GM18909 (cell line): ENCODE measurements around the gene NCAPG2.

Experiments used
- ATAC-seq: cut with Tn5 transposase; IDR thresholded peaks from one replicate; pipeline ENCODE4 v1.9.1; 2021; ENCODE audit warnings: mild to moderate bottlenecking; ENCODE audit not compliant: unreplicated experiment, poor library complexity

Gene NCAPG2

DNA sequence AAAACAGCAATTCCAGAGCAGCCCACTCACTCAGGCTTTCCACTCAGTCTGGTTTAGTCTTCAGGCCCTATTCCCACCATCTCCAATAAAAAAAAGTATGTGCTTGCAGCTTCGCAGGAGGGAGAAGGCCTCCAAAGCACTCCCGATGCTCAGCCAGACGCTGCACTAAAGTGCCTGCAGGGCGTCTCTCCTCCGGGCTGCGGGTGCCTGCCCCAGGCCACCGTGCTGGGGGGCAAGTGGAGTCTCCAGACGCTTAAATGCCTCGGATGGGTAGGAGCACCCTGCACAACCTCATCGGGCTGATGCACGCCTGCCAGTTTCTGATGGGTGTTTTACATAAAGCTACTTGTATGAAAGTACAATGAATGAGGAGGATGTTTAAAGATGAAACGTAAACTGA, 31.3 kb upstream of the NCAPG2 start:
- no peak for ATAC-seq

DNA sequence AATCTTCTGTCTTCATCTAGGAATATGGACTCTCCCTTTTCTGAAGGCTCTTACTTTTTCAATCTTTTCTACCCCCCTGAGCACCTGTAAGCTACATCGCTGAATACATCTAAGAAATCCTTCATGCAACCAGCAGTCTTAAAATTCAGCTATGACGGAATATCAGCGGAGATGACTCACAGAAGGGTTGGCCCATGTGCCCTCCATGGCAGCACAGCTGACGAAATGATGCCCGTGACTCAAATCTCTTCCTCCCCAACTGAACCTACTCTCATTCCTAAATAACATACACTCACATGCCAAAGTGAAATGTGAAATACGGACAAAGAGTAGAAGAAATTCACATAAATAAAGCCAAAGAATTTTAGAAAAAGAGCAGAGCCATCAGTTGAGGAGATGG, 30.3 kb upstream of the NCAPG2 start:
- ATAC-seq, result no peak

DNA sequence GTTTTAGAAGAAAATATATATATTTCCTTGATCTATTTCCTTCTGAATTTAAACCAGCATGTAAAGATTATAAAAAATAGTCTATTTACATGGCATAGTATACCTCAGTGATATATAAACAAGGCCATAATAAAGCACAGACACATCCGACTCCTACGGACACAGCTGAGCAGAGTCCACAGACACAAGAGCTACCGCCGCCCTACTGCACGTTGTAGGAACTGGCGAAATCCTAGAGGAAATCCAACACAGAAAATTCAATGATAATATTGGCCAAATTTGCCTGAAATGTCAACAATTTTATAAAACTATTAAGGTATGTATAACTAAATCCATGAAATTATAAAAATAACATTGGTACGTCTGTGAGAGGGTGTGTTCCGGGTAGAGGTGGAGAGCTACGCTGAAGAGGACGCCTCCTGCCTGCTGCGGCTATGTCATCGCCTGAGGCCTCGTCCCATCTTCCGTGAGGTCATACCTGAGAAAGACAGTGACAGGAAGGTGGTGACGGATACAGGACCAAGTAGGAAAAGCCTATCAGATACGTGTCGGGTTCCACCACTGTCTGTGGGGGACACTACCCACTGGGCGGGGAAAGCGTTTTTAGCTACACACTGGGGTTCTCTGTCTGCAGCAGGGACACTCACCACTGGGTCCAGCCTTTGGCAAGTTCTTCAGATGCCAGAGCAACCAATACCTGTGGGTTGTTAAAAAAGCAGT, 29.3 kb upstream of the NCAPG2 start:
- ATAC-seq, result no peak

DNA sequence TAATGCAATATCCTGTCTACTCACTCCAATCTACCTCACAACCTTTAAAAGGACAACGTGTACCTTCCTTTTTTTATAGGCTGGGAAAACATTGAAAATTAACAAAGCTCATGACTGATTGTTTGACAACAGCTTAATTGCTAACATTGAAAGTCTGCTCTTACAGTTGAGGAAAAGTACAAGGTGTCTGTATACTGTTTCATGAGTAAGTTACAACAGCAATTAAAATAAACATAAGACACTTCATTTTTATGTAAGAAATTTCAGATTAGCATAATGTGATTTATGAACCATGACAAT, 28.6 kb upstream of the NCAPG2 start:
- no peak for ATAC-seq

DNA sequence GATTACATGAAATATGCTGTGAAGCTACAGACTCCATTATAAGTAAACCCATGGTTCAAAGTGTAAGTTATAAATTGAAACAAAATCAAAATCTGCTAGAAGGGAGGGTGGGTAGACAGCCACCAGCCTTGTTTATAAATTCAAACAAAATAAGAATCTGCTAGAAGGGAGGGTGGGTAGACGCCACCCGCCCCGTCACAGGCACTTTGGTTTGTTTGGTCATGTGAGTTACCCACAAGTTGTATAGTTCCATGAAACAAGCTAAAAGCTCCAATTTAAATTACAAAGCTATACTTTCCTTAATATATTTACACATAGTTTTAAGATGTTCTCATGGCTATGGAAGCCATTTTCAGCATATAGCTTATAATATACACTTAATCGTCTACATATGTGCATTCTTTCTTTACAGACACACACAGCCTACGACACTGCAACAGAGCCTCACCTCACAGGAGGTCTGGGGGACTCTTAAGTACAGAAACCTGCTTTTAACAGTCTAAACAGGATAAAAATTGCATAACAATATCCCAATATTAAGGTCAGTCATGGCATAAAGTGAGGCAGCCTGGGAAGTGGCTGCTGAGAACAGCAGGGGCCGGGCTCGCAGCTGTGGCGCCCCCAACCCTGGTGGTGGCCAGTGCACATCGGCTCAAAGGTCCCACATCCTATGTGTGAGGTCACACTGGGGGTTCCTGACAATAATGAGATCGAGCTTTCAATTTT, 28.1 kb upstream of the NCAPG2 start:
- ATAC-seq, result no peak

DNA sequence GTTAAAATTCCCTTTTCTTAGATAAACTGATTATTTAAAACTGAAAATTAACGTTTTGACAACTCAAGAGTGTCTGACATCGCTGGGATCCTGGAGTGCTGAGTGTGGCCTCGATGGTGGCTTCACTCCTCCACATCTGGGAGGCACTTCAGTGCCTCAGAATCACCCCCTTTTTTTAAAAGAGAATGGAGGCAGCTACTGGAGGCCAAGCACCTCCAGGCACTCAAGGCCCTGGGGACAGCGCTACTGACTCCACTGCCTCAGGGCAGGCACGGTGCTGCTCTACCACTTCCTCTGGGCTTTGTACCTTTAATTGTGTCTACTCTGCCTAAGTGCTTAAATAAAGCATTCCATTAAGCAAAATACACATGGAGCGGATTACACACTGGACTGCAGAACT, 27.2 kb upstream of the NCAPG2 start:
- no peak for ATAC-seq

DNA sequence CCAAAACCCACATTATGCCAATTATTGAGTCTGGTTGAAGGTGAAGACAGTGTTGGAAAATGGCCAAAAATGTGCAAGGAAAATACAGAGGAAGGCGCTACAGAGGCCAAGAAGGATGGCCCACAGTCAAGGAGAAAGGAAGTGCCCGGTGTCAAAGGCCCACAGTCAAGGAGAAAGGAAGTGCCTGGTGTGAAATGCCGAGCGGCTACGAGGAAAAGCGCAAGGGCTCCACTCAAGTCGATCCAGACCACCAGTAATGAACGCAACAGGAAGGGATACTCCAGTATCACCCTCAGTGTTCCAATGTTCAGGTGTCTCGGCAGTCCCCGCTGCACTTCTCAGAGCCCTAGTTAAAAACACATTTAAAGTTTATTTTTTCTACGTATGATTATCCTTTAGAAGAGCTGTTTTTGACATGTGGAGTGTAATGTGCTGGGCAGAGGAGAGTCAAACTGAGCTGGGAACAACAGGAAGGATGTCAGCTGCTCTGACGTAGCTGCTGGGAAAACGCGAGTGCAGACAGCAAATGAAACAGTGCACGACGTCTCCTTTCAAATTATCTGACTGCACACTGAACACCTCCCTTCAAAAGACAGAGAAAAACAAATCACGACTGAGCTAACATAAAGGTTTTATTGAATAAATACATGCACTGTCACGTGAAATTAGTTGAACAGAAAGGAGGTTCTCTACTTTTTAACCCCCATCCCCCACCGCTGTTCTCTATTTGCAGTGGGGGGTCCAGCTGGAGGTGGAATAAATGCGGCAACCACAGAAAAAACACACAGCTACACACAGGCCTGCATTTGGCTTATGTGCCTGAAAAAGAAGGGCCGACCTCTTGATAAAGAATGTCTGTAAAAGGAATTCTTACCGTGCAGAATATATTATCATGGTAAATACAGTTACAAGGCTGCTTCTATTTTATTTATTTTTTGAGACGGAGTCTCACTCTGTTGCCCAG, 26.1 kb upstream of the NCAPG2 start:
- ATAC-seq, result no peak

DNA sequence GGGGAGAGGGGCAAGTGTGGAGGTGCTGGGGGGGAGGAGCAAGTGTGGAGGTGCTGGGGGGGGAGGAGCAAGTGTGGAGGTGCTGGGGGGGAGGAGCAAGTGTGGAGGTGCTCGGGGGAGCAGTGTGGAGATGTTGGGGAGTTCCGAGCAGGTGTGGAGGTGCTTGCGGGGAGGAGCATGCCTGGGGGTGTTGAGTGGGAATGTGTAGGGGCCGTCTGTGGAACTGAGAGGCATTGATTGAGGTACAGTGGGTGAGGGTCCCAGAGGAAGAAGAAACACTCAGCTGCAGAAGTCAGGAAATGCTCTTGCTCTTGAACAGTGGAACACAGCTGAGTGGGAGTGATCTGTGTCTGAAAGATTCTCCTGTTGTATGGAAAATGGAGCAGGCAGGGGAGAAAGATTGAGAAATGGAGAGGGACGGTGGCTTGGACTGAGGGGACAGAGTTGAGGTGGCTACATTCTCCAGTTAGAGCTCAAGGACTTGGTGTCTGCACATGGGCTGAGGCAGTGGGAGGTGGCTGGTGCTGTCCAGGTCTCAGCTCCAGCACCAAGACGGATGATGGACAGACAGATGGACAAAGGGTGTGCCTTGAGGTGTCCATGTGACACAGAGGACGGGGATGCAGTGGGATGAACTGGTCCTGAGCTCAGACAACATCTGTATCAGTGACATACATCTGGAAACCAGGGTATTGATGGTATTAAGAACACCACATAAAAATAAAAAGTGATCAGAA, 25.2 kb upstream of the NCAPG2 start:
- no peak for ATAC-seq

DNA sequence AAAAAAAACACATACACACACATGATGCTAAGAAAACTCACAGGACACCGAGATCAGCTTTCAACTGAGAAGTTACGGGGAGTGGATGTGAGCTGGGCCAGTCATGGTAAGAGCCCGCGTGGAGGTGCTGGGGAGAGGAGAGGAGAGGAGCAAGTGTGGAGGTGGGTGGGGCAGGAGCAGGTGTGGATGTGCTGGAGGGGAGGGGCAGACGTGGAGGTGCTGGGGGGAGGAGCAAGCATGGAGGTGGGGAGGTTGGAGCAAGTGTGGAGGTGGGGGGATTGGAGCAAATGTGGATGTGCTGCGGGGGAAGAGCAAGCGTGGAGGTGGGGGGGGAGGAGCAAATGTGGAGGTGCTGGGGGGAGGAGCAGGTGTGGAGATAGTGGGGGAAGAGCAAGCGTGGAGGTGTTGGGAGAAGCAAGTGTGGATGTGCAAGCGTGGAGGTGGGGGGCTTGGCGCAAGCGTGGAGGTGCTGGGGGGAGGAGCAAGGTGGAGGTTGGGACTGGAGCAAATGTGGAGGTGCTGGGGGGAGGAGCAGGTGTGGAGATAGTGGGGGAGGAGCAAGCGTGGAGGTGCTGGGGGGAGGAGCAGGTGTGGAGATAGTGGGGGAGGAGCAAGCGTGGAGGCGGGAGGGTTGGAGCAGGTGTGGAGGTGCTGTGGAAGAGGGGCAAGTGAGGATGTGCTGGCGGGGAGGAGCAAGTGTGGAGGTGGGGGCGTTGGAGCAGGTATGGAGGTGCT, 24.5 kb upstream of the NCAPG2 start:
- no peak for ATAC-seq

DNA sequence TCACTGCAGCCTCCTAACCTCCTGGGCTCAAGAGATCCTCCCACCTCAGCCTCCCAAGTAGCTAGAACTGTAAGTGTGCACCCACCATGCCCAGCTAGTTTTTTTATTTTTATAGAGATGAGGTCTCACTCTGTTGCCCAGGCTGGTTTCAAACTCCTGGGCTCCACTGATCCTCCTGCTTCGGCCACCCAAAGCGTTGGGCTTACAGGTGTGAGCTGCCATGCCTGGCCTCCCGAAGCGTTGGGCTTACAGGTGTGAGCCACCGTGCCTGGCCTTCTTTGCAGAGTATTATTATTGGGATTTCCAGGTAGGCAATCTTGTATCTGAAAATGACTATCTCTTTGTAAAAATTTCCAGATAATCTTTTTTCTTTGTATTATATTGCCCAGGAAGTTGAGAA, 23.1 kb upstream of the NCAPG2 start:
- no peak for ATAC-seq

DNA sequence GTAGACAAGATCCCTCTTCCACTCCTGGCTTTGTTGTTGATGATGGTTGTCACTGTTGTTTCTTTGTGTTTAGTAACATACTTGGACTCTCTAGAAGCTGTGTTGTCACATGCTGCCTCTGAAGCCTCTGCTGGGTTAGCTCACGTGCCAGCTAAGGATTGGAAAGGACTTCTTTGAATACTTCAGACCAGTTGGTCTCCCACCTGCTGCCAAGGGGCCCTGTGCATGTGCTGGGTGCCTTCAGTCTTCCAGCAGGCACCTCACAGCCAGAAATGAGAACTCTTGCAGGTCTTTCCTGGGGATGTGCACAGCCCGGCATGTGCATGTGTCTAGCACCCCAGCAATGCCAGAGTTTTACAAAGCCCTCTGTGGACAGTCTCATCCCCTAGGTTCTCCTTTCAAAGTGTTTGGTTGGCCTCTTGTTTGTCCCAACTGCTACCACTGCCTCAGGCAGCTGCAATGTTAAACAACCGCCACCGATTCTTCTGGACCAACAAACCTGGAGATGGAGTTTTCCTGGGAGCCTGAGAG, 21.7 kb upstream of the NCAPG2 start:
- ATAC-seq, result no peak

DNA sequence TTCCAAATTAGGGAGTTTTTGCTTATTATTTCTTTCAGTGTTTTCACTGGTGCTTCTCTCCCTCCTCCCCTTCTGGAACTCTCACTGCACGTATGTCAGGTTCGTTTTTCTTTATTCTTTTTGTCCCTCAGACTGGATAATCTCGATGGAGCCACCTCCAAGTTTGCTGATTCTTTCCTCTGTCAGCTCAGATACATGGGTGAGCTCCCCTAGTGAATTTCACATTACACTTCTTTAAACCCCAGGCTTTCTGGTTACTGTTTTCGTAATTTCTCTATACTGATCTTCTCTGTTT, 20.8 kb upstream of the NCAPG2 start:
- no peak for ATAC-seq

DNA sequence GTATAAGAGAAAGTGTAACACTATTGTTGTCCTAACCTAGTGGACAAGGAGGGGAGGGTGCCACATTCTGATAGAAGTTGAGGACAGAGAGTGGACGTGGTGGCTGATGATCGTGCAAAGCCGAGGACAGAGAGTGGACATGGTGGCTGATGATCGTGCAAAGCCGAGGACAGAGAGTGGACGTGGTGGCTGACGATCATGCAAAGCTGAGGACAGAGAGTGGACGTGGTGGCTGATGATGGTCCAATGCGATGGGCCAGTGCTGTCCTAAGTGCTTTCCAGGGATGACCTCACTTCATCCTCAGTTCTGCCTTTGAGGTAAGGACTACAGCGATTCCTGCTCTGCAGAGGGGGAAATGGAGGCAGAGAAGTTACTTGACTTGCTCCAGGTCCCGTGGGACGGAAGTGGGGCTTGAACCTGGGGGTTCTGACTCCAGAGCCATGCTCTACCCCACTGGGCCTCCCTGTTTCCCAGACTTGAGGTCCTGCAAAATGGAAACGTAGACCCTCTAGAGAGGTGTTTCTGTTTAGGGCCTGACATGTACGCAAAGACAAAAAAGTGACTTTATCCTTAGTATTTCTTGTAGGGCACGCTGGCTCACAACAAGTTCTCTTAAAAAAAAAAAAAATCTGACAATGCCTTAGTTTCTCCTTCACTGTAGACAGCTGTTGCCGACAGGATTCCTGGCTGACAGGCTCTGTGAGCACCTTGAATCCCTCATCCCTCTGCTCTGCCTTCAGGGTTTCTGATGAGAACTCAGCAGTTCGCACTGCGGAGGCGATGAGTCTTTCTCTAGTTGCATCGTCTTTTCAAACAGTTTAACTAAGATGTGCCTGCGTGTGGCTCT, 20.3 kb upstream of the NCAPG2 start:
- ATAC-seq, result no peak

DNA sequence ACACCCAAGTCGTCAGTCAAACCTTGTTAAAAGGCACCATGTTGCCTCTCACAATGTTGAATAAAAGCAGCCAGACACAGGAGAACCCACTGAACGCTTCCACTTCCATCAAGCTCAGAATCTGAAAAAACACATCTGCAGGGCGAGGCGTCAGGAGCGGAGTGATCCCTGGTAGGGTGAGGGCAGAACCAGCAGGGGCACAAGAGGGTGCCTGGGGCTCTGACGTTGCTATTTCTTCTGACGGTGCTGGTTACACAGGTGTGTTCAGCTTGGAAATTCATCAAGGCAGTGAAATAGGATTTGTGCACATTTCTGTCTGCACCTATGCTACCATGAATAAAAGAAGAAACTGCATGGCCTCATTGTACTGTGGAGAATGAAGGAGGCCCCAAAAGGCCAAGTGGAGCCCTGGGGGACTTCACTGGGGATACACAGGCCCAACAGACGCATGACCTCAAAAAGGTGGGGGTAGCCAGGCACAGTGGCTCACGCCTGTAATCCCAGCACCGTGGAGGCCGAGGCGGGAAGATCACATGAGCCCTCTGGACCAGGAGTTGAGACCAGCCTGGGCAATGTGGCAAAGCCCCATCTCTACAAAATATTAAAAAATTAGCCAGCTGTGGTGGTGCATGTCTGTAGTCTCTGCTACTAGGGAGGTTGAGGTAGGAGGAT, 19.2 kb upstream of the NCAPG2 start:
- ATAC-seq, result no peak

DNA sequence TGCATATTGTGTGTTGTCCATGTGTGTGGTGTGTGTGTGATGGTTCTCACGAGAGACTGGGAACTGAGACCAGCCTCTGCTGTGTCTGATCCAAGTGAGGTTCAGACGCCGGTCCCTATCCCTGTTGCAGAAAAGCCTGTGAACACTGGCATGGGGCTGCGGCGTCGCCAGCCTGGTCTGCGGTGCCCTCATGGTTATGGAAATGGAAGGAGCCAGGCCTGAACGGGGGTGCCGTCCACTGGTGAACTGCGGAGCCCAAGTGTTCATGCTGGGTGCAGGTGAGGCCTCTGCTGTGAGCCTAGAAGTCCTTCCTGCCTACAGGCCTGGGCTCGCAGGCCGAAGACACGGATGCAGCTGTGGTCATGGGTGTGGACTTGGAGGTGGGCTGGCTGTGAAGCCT, 18.7 kb upstream of the NCAPG2 start:
- no peak for ATAC-seq

DNA sequence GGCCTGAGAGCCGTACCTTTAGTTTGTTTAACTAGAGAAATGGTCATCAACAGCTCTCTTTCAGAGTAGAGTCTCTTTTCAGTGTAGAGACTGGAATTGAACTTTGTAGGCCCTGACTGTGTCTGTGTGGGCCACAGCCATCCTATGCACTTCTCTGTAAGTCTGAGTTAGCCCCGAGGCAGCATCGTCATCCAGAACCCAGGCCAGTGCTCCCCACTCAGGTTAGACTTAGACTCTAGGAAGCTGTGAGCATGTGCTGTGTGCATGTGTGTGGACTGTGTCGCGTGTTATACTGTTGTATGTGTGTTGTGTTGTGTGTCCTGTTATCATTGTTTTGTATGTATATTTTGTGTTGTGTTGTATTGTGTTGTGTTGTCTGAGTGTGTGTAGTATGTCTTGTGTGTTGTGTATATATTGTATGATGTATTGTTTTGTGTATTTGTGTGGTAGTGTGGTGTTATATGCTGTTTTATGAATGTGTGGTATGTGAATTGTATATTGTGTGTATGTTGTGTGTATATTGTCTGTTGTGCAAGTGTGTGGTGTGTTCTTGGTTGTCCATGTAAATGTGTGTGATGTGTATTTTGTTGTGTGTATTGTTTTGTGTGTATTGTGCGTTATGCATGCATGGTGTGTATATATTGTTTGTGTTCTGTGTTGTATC, 18.1 kb upstream of the NCAPG2 start:
- ATAC-seq, result no peak

DNA sequence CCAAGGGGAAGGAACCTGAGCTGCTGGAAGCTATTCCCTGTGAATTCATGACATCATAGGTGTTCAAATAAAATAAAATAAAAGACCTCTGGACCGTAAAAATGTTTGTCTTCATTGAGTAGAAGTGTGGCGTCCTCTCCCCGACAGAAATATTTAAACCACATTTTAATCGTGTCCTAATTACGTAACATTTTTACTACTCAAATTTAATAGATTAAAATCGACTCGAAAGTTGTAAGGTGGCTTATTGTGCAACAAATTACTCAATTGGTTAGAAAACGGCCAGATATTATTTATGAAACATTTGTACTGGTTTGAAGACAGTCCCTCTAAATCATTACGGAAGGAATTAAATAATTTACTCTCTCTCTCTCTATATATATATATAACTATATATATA, 15.5 kb upstream of the NCAPG2 start:
- no peak for ATAC-seq

DNA sequence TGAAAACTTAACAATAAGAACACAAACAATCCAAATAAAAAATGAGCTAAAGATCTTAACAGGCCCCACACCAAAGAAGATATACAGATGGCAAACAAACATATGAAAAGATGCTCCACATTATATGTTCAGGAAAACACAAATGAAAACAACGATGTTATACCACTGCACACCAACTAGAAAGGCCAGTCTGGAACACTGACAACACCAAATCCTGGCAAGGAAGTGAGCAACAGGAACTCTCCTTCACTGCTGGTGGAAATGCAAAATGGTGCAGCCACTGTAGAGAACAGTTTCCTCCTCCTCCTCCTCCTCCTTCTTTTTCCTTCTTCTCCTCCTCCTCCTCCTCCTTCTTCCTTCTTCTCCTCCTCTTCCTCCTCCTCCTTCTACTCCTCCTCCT, 12.2 kb upstream of the NCAPG2 start:
- no peak for ATAC-seq
